Stimulated activated CD8-positive, alpha-beta memory T cell treated with anti-CD3 and anti-CD28 coated beads, Interleukin-15, amount 100 ng/mL, for 24 hours (primary cell): ENCODE data around the gene PIAS4.
"Not testable (repeated sequence)": the region's sequence is repeated elsewhere in the genome, so short reads cannot be mapped to it uniquely, and the experiment has no call there.

ENCODE experiments used
- DNase-seq: peaks from one replicate; pipeline ENCODE4 v3.0.0-alpha.2; 2020; ENCODE audit warnings: low read depth

PIAS4 gene

GRCh38 chr19:4007021-4007835 lies at the start of gene PIAS4:
Gene PIAS4, plus strand, starts transcription at chr19:4007736. Its CDS starts 25 bp downstream, at chr19:4007761.
- peak; percentile 86 for DNase-seq

GRCh38 chr19:3958836-3959765 lies 48.4 kb upstream of the PIAS4 start:
- no peak for DNase-seq

GRCh38 chr19:3959766-3960131 lies 47.8 kb upstream of the PIAS4 start:
- no peak for DNase-seq

GRCh38 chr19:3961007-3961406 lies 46.5 kb upstream of the PIAS4 start:
- DNase-seq = no peak

GRCh38 chr19:3963458-3964255 lies 43.9 kb upstream of the PIAS4 start:
- no peak for DNase-seq

- no peak for DNase-seq
These were observed 43.0 kb upstream of the PIAS4 start for GRCh38 chr19:3964256-3965194.

- no peak for DNase-seq
These were observed 41.2 kb upstream of the PIAS4 start for GRCh38 chr19:3966051-3967017.

- not testable (repeated sequence) for DNase-seq
These were observed 39.6 kb upstream of the PIAS4 start for GRCh38 chr19:3967983-3968382.

GRCh38 chr19:3968556-3969434 lies 38.7 kb upstream of the PIAS4 start:
- no peak for DNase-seq

- DNase-seq = no peak
These were observed 37.9 kb upstream of the PIAS4 start for GRCh38 chr19:3969435-3970312.

- DNase-seq = no peak
These were observed 37.2 kb upstream of the PIAS4 start for GRCh38 chr19:3970313-3970807.

- peak; percentile 89 for DNase-seq
These were observed 36.5 kb upstream of the PIAS4 start, which contains the start of gene DAPK3 for GRCh38 chr19:3970808-3971598. Gene DAPK3, minus strand, starts transcription at chr19:3971099. Its CDS starts 1,364 bp downstream, at chr19:3969735.

GRCh38 chr19:3975144-3975543 lies 32.4 kb upstream of the PIAS4 start:
- DNase-seq = no peak

- DNase-seq = no peak
These were observed 31.9 kb upstream of the PIAS4 start for GRCh38 chr19:3975637-3976087.

GRCh38 chr19:3976495-3977241 lies 30.9 kb upstream of the PIAS4 start:
- no peak for DNase-seq
